Muscle of leg (tissue), 11 donors: ENCODE data around the gene EEF1AKMT3. TPM values are rescaled to one million over a fixed set of nuclear protein-coding genes. Genes with fewer than 3 reads are reported as not detected.

Source experiments
- DNase-seq: peaks from one replicate; pipeline ENCODE4 v3.0.0; 2013
- H3K27ac ChIP-seq: one replicate; pipeline ENCODE4 v1.5.1; 2013; ENCODE audit warnings: mild to moderate bottlenecking, low read length, control low read depth
- H3K27me3 ChIP-seq: one replicate; pipeline ENCODE4 v1.6.1; 2013; ENCODE audit warnings: low read length; ENCODE audit not compliant: control insufficient read depth, insufficient read depth
- H3K36me3 ChIP-seq: one replicate; pipeline ENCODE4 v1.6.1; 2013; ENCODE audit warnings: low read length; ENCODE audit not compliant: control insufficient read depth, insufficient read depth
- H3K4me1 ChIP-seq: one replicate; pipeline ENCODE4 v1.6.1; 2013; ENCODE audit warnings: low read length; ENCODE audit not compliant: control insufficient read depth, insufficient read depth
- H3K4me3 ChIP-seq: one replicate; pipeline ENCODE4 v1.5.1; 2013; ENCODE audit warnings: low read length, control low read depth
- H3K9me3 ChIP-seq: replicated peaks from 2 replicates; pipeline ENCODE4 v1.6.1; 2013; ENCODE audit warnings: low read depth, low read length; ENCODE audit not compliant: control insufficient read depth
- WGBS: methylation state at CpG from one replicate; pipeline ENCODE4 v1.1.5; 2013; ENCODE audit warnings: missing lambda C conversion rate; ENCODE audit not compliant: insufficient coverage; 5-methylcytosine and 5-hydroxymethylcytosine counted together
- polyA plus RNA-seq, 8 donors: library from polyadenylated mRNA; unstranded; fragments of 120-200 nt; gene quantifications; one replicate each; pipeline versions ENCODE4 v1.2.1 to v1.2.3, GENCODE V29; 2013; ENCODE audit warnings: inconsistent platforms in 1 of 8, low replicate concordance in 1 of 8; ENCODE audit not compliant: insufficient read length in 8 of 8, insufficient read depth in 1 of 8
- total RNA-seq: library from RNA; stranded (reverse); fragments of 120-200 nt; gene quantifications from one replicate; pipeline ENCODE4 v1.2.4, GENCODE V29; 2013

EEF1AKMT3 gene
- total and polyA plus RNA-seq, 9 donors: 3.9 to 8.7 (median 6.9) TPM

- Histone ChIP-seq H3K9me3 (no peaks in the 10 kb centered on the region), H3K4me1 (peaks cover 28% of the 10 kb centered on the region), H3K4me3 (peak overlapping the region; percentile 84), H3K27me3 (peaks cover 11% of the 10 kb centered on the region), H3K27ac (peak overlapping the region; percentile 91), H3K36me3 (peaks cover 46% of the 10 kb centered on the region)
- no peak for DNase-seq
- 13% methylated on average over 4 of the region's 8 CpGs for WGBS
These were observed 21.0 kb upstream of the EEF1AKMT3 start for GRCh38 chr12:57751432-57751787.

- peaks cover 32% of the 10 kb centered on the region for H3K4me1 ChIP-seq
- H3K9me3 ChIP-seq: no peaks in the 10 kb centered on the region
- H3K27me3 ChIP-seq: peaks cover 14% of the 10 kb centered on the region
- peak within 1 kb of the TSS; percentile 84 for H3K4me3 ChIP-seq
- H3K27ac ChIP-seq: peak within 1 kb of the TSS; percentile 91
- WGBS: under 1% methylated on average over 57 of the region's 58 CpGs
- peaks cover 41% of the 10 kb centered on the region for H3K36me3 ChIP-seq
- DNase-seq: peak; percentile 100
These were observed 20.4 kb upstream of the EEF1AKMT3 start, which contains the start of gene CDK4 for GRCh38 chr12:57751788-57752667. CDK4 (minus strand) TSS chr12:57752310; CDS start chr12:57751717, 593 bp downstream.

- no peak for DNase-seq
- no CpG with 5 or more reads among the region's 5 CpGs for WGBS
- Histone ChIP-seq H3K4me1 (peaks cover 32% of the 10 kb centered on the region), H3K27me3 (peaks cover 14% of the 10 kb centered on the region), H3K4me3 (peak overlapping the region; percentile 84), H3K27ac (peak overlapping the region; percentile 29), H3K36me3 (peaks cover 35% of the 10 kb centered on the region), H3K9me3 (no peaks in the 10 kb centered on the region)
These were observed 19.8 kb upstream of the EEF1AKMT3 start for GRCh38 chr12:57752668-57753000.

GRCh38 chr12:57753756-57754337 lies 18.6 kb upstream of the EEF1AKMT3 start:
- WGBS: 21% methylated on average over 1 of the region's 1 CpG
- Histone ChIP-seq H3K4me3 (no peak overlapping the region), H3K27me3 (peaks cover 14% of the 10 kb centered on the region), H3K9me3 (no peaks in the 10 kb centered on the region), H3K27ac (no peak overlapping the region), H3K4me1 (peaks cover 32% of the 10 kb centered on the region), H3K36me3 (peaks cover 36% of the 10 kb centered on the region)
- no peak for DNase-seq

GRCh38 chr12:57754411-57755193 lies 17.8 kb upstream of the EEF1AKMT3 start, which contains the start of gene MARCHF9:
MARCHF9 (plus strand) TSS chr12:57755103; CDS start chr12:57755529, 426 bp downstream.
- no peak within 1 kb of the TSS for H3K27ac ChIP-seq

GRCh38 chr12:57755194-57755453 lies 17.3 kb upstream of the EEF1AKMT3 start:
- Histone ChIP-seq H3K27me3 (peaks cover 14% of the 10 kb centered on the region), H3K36me3 (peaks cover 29% of the 10 kb centered on the region), H3K9me3 (no peaks in the 10 kb centered on the region), H3K4me1 (peaks cover 32% of the 10 kb centered on the region), H3K4me3 (peak overlapping the region; percentile 45), H3K27ac (no peak overlapping the region)
- DNase-seq: no peak
- no CpG with 5 or more reads among the region's 34 CpGs for WGBS

More at GRCh38 chr12:57754411-57755193, 17.8 kb upstream of the EEF1AKMT3 start, which contains the start of gene MARCHF9:
- H3K27me3 ChIP-seq: peaks cover 14% of the 10 kb centered on the region
- WGBS: 1% methylated on average over 29 of the region's 41 CpGs
- peaks cover 32% of the 10 kb centered on the region for H3K4me1 ChIP-seq
- no peaks in the 10 kb centered on the region for H3K9me3 ChIP-seq
- DNase-seq: peak; percentile 65
- H3K4me3 ChIP-seq: peak within 1 kb of the TSS; percentile 45
- peaks cover 32% of the 10 kb centered on the region for H3K36me3 ChIP-seq

GRCh38 chr12:57755454-57756372 lies 16.7 kb upstream of the EEF1AKMT3 start:
- Histone ChIP-seq H3K4me3 (peak overlapping the region; percentile 45), H3K27me3 (peaks cover 14% of the 10 kb centered on the region), H3K36me3 (peaks cover 23% of the 10 kb centered on the region), H3K27ac (no peak overlapping the region), H3K4me1 (peaks cover 31% of the 10 kb centered on the region), H3K9me3 (no peaks in the 10 kb centered on the region)
- DNase-seq: peak; percentile 49
- WGBS: under 1% methylated on average over 59 of the region's 76 CpGs

- WGBS: 15% methylated on average over 9 of the region's 22 CpGs
- H3K27me3 ChIP-seq: peaks cover 14% of the 10 kb centered on the region
- peaks cover 17% of the 10 kb centered on the region for H3K36me3 ChIP-seq
- no peak for DNase-seq
- H3K4me3 ChIP-seq: no peak overlapping the region
- peaks cover 21% of the 10 kb centered on the region for H3K4me1 ChIP-seq
- H3K9me3 ChIP-seq: no peaks in the 10 kb centered on the region
- H3K27ac ChIP-seq: no peak overlapping the region
These were observed 15.7 kb upstream of the EEF1AKMT3 start for GRCh38 chr12:57756406-57757341.

GRCh38 chr12:57757771-57758170 lies 14.6 kb upstream of the EEF1AKMT3 start:
- Histone ChIP-seq H3K4me1 (peaks cover 17% of the 10 kb centered on the region), H3K36me3 (peaks cover 17% of the 10 kb centered on the region), H3K27me3 (peaks cover 15% of the 10 kb centered on the region), H3K4me3 (no peak overlapping the region), H3K27ac (no peak overlapping the region), H3K9me3 (no peaks in the 10 kb centered on the region)
- 86% methylated on average over 3 of the region's 4 CpGs for WGBS
- no peak for DNase-seq
